ENCODE measurements around the gene RAD51B.

- TF ChIP-seq, protein P1, sequence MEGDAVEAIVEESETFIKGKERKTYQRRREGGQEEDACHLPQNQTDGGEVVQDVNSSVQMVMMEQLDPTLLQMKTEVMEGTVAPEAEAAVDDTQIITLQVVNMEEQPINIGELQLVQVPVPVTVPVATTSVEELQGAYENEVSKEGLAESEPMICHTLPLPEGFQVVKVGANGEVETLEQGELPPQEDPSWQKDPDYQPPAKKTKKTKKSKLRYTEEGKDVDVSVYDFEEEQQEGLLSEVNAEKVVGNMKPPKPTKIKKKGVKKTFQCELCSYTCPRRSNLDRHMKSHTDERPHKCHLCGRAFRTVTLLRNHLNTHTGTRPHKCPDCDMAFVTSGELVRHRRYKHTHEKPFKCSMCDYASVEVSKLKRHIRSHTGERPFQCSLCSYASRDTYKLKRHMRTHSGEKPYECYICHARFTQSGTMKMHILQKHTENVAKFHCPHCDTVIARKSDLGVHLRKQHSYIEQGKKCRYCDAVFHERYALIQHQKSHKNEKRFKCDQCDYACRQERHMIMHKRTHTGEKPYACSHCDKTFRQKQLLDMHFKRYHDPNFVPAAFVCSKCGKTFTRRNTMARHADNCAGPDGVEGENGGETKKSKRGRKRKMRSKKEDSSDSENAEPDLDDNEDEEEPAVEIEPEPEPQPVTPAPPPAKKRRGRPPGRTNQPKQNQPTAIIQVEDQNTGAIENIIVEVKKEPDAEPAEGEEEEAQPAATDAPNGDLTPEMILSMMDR (conservative IDR thresholded peaks at IDR 0.05) = no peak
- TF ChIP-seq ZFX (IDR thresholded peaks at IDR 0.05) = no peak
Observed at GRCh38 chr14:68172216-68172615, 352.6 kb downstream of the RAD51B start.

Measured in C4-2B (cell line).